ENCODE measurements around the gene DUSP14.
A peak's percentile ranks its signal among the peaks of the same experiment; 100 is the strongest.

Gene DUSP14

GRCh38 chr17:37493249-37494027 is 3.7 kb downstream of the DUSP14 start:
- peak overlapping the region; percentile 40 for H3K4me2 ChIP-seq (ENCODE audit: low read length)
- H3K79me2 ChIP-seq (ENCODE audit: control insufficient read depth, low read length): peaks cover 61% of the 10 kb centered on the region
- H3K4me3 ChIP-seq (ENCODE audit: low read length): no peak overlapping the region

GRCh38 chr17:37494401-37494831 is 4.7 kb downstream of the DUSP14 start:
- Histone ChIP-seq H3K4me3 (ENCODE audit: low read length) (no peak overlapping the region), H3K9me3 (ENCODE audit: control insufficient read depth, insufficient read depth, low read length) (no peaks in the 10 kb centered on the region), H3K4me1 (ENCODE audit: control insufficient read depth, low read length) (peaks cover 32% of the 10 kb centered on the region), H3K4me2 (ENCODE audit: low read length) (no peak overlapping the region), H3K79me2 (ENCODE audit: control insufficient read depth, low read length) (peaks cover 66% of the 10 kb centered on the region), H3K27me3 (ENCODE audit: control insufficient read depth, low read length) (no peaks in the 10 kb centered on the region), H3F3A (ENCODE audit: control insufficient read depth, insufficient read depth) (peaks cover 8% of the 10 kb centered on the region; the same call in 1 of the 2 replicates), H3K27ac (ENCODE audit: low read depth, low read length) (no peak overlapping the region), H3K9me2 (replicated peaks; ENCODE audit: control insufficient read depth, low read length) (no peaks in the 10 kb centered on the region), H4K20me1 (ENCODE audit: control insufficient read depth, insufficient read depth, low read depth, low read length) (0 out of 2 replicates have a peak, but pooled peaks cover 5% of the 10 kb centered on the region), H3K36me3 (ENCODE audit: control insufficient read depth, low read length) (no peaks in the 10 kb centered on the region)
- no peak for TF ChIP-seq CTCF (IDR thresholded peaks at IDR 0.05; ENCODE audit: low read depth, low read length, poor library complexity, severe bottlenecking)
- no peak for TF ChIP-seq EZH2phosphoT487 (IDR thresholded peaks at IDR 0.05; ENCODE audit: borderline replicate concordance, low read length)

More at GRCh38 chr17:37493249-37494027, 3.7 kb downstream of the DUSP14 start:
- no peaks in the 10 kb centered on the region for H3K36me3 ChIP-seq (ENCODE audit: control insufficient read depth, low read length)
- H3K27me3 ChIP-seq (ENCODE audit: control insufficient read depth, low read length): no peaks in the 10 kb centered on the region
- no peak for TF ChIP-seq CTCF (IDR thresholded peaks at IDR 0.05; ENCODE audit: low read depth, low read length, poor library complexity, severe bottlenecking)
- no peak for TF ChIP-seq EZH2phosphoT487 (IDR thresholded peaks at IDR 0.05; ENCODE audit: borderline replicate concordance, low read length)
- H3K9me2 ChIP-seq (replicated peaks; ENCODE audit: control insufficient read depth, low read length): no peaks in the 10 kb centered on the region
- H3K4me1 ChIP-seq (ENCODE audit: control insufficient read depth, low read length): peaks cover 39% of the 10 kb centered on the region
- H3K27ac ChIP-seq (ENCODE audit: low read depth, low read length): no peak overlapping the region
- H4K20me1 ChIP-seq (ENCODE audit: control insufficient read depth, insufficient read depth, low read depth, low read length): 0 out of 2 replicates have a peak, but pooled peaks cover 5% of the 10 kb centered on the region
- H3K9me3 ChIP-seq (ENCODE audit: control insufficient read depth, insufficient read depth, low read length): no peaks in the 10 kb centered on the region
- H3F3A ChIP-seq (ENCODE audit: control insufficient read depth, insufficient read depth): peaks cover 10% of the 10 kb centered on the region; the same call in 1 of the 2 replicates

GRCh38 chr17:37494971-37495370 is 5.3 kb downstream of the DUSP14 start:
- H3K27ac ChIP-seq (ENCODE audit: low read depth, low read length): no peak overlapping the region
- TF ChIP-seq CTCF (IDR thresholded peaks at IDR 0.05; ENCODE audit: low read depth, low read length, poor library complexity, severe bottlenecking) (no peak), EZH2phosphoT487 (IDR thresholded peaks at IDR 0.05; ENCODE audit: borderline replicate concordance, low read length) (no peak)
- 0 out of 2 replicates have a peak, but pooled peaks cover 5% of the 10 kb centered on the region for H4K20me1 ChIP-seq (ENCODE audit: control insufficient read depth, insufficient read depth, low read depth, low read length)
- peaks cover 8% of the 10 kb centered on the region; the same call in 1 of the 2 replicates for H3F3A ChIP-seq (ENCODE audit: control insufficient read depth, insufficient read depth)
- no peaks in the 10 kb centered on the region for H3K36me3 ChIP-seq (ENCODE audit: control insufficient read depth, low read length)
- peaks cover 69% of the 10 kb centered on the region for H3K79me2 ChIP-seq (ENCODE audit: control insufficient read depth, low read length)
- peaks cover 32% of the 10 kb centered on the region for H3K4me1 ChIP-seq (ENCODE audit: control insufficient read depth, low read length)
- no peaks in the 10 kb centered on the region for H3K27me3 ChIP-seq (ENCODE audit: control insufficient read depth, low read length)
- no peak overlapping the region for H3K4me3 ChIP-seq (ENCODE audit: low read length)
- H3K9me3 ChIP-seq (ENCODE audit: control insufficient read depth, insufficient read depth, low read length): no peaks in the 10 kb centered on the region
- no peak overlapping the region for H3K4me2 ChIP-seq (ENCODE audit: low read length)
- no peaks in the 10 kb centered on the region for H3K9me2 ChIP-seq (replicated peaks; ENCODE audit: control insufficient read depth, low read length)
